Kidney tubule cell (primary cell): ENCODE results near the gene VPS11.

Experiments used
- DNase-seq: peaks from one replicate; pipeline ENCODE4 v3.0.0-alpha.2; 2018; ENCODE audit warnings: low spot score

The VPS11 gene

GRCh38 chr11:119121008-119121810, 53.6 kb downstream of the VPS11 start, which contains the start of gene HINFP:
HINFP (plus strand) TSS chr11:119121580; CDS start chr11:119126945, 5,365 bp downstream.
- peak; percentile 99 for DNase-seq

GRCh38 chr11:119121811-119122124, 54.1 kb downstream of the VPS11 start:
- no peak for DNase-seq

GRCh38 chr11:119125821-119126220, 58.2 kb downstream of the VPS11 start:
- DNase-seq: no peak

GRCh38 chr11:119126675-119127268, 59.2 kb downstream of the VPS11 start:
- peak; percentile 30 for DNase-seq

- DNase-seq: no peak
Observed at GRCh38 chr11:119130662-119131061, 63.0 kb downstream of the VPS11 start.
